Activated effector memory CD4-positive, alpha-beta T cell treated with anti-CD3 and anti-CD28 coated beads, Interleukin-2, amount 50 U/mL, for 16 hours (primary cell): Measurements from ENCODE around the gene SSU72.
A peak's percentile ranks its signal among the peaks of the same experiment; 100 is the strongest.
"Not testable (repeated sequence)": the region's sequence is repeated elsewhere in the genome, so short reads cannot be mapped to it uniquely, and the experiment has no call there.

Experiments
- DNase-seq: peaks from one replicate; pipeline ENCODE4 v3.0.0-alpha.2; 2020

Gene SSU72

DNA sequence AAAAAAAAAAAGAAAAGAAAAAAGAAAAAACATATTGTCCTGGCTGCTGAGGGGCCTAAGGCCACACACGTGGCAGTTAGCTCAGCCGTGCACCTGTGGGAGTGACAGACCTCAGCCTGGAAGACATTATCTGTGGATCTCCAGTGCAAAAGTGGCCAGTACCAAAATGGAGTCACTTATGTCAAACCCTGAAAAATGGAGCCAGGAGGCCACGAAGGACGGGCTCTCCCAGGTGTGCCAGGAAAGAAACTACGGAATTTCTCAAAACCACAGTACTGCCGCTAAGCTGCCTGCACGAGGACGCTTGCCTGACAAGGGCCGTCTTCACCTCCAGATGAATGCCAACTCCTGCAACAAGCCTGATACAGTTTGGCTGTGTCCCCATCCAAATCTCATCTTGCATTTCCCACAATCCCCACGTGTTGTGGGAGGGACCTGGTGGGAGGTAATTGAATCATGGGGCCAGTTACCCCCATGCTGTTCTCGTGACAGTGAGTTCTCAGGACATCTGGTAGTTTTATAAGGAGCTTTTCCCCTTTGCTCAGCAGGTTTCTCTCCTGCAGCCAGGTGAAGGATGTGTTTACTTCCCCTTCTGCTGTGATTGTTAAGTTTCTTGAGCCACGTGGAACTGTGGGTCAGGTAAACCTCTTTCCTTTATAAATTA is 35.3 kb upstream of the SSU72 start:
- DNase-seq: no peak

DNA sequence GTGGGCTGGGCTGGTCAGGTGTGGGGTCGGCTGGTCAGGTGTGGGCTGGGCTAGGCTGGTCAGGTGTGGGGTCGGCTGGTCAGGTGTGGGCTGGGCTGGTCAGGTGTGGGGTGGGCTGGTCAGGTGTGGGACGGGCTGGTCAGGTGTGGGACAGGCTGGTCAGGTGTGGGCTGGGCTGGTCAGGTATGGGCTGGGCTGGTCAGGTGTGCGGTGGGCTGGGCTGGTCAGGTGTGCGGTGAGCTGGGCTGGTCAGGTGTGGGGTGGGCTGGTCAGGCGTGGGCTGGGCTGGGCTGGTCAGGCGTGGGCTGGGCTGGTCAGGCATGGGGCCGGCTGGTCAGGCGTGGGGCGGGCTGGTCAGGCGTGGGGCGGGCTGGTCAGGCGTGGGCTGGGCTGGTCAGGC is 31.6 kb upstream of the SSU72 start:
- no peak for DNase-seq

DNA sequence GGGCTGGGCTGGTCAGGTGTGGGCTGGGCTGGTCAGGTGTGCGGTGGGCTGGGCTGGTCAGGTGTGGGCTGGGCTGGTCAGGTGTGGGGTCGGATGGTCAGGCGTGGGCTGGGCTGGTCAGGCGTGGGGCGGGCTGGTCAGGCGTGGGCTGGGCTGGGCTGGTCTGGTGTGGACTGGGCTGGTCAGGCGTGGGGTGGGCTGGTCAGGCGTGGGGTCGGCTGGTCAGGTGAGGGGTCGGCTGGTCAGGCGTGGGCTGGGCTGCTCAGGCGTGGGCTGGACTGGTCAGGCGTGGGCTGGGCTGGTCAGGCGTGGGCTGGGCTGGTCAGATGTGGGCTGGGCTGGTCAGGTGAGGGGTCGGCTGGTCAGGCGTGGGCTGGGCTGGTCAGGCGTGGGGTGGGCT is 31.1 kb upstream of the SSU72 start:
- DNase-seq: no peak

DNA sequence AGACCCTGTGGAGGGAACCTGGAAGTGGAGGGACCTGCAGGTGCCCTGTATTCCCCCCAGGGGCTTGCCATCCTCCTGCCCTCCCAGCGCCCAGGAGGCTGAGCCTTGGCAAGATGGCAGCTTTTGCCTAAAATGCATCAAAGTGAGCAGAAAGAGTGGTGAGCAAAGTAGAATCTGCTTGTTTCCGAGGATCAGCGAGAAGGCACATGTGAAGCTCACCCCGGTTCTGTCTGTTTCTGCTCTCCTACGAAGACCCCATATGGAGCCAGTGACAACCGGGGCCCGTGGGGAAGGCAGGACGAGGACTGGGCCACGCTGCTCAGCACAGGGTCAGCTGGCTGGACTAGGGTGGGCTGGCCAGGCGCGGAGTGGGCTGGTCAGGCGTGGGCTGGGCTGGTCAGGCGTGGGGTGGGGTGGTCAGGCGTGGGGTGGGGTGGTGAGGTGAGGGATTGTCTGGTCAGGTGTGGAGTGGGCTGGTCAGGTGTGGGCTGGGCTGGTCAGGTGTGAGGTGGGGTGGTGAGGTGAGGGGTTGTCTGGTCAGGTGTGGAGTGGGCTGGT is 30.4 kb upstream of the SSU72 start:
- no peak for DNase-seq

DNA sequence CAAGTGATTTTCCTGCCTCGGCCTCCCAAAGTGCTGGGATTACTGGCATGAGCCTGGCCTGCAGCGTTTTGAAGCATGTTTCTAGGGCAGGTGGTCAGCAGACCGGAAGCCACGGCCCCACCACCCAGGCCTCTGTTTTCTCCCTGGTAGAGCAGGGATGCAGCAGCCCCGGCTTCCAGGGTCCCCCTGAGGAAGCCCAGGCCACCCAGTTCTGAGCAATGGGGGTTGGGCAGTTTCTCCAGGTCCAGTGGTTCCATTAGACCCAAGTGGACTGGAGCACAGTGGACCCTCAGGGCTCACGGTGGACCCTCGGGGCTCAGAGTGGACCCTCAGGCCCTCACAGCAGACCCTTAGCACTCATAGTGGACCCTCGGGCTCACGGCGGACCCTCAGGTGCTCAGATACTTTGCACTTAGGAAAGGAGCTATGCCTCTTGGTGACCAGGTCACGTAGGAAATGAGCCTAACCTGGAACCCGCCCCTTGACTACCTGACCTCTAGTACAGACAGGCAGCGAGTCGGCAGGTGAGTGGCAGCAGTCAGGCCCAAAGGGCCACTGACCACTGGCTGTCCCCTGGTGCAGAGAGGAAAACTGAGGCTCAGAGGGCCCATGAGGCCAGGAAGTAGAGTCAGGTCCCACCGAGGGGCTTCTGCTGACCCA is 29.8 kb upstream of the SSU72 start:
- DNase-seq: no peak

DNA sequence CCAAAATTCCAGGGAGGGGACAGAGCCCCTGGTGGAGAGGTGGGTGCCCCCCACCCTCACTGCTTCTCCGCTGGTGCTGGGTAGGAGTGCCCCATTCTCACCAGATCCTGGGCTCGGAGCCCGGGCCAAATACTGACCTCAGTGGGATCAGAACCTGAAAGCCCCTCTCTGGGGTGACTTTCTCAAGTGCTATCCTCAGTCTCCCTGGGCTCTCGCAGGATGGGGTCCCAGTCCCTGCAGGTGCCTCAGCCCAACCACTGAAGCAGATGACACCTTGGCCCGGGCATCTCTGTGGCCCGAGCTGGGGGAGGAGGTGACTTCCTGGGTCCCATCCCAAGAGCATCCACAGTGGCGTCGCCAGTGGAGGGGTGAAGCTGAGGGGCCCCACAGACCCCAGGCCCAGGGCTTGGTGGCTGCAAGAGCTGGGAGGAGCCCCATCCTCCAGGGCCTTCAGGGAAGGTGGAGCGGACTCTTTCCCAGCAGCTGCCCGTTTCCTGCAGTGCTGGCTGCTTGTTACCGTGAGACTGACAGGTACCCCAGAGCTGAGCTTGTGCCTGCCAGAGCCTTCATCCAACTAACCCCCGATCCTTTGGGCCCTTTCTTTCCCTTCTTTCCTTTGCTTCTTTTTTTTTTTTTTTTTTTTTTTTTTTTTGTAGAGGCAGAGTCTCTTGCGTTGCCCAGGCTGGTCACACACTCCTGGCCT is 29.2 kb upstream of the SSU72 start:
- peak; percentile 63 for DNase-seq

DNA sequence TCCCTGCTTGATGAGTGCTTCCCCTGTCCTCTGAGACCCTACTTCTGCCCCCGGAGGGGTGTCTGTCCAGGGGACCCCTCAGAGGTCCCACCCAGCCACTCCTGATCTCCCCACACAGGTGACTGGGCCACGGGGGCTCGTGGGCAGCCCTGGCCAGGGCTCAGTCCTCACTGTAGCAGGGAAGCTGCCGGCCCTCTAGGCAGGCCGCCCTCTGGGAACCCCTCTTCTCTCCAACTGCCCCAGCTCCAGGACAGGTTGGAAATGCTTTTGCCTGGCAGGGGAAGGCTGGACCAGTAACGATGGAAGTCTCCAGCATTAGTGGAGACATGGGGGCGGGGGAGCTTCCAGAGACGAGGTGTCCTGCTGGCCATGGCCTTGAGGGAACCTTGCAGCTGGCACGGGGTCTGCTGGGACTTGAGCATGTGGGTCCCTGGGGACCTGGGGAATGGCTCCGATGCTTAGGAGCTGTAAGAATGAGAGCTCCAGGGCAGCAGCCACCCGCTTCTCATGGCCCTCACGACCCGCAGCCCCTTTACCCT is 28.4 kb upstream of the SSU72 start:
- no peak for DNase-seq

DNA sequence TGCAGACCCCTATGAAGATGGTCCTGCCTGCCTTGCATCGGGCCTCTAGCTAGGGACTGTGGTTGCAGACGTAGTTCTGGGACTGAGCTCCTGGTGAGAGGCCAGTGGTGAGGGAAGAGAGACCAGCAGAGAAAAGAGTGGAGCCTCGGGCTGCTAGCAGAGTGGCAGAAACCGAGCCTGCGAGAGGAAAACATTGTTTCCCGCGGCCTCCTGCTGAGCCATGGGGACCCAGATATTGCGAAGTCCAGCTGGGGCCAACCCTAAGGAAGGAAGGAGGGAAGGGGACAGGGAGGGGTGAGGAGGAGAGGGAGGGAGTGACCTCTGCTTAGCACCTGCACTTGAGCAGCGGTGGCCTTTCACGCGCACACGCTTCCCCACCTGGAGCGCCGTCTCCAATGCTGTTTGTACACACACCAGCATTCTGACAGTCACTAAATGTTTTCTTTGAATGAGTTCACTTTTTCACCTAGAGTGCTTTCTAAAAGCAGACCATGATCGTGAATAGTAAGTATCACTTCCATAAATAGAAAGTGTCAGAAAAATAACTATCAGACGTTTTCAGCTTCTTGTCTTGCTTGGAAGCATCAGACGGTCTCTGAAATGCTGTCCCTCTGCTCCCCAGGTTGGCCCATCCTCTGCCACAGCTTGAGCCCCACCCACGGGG is 27.8 kb upstream of the SSU72 start:
- DNase-seq: no peak

DNA sequence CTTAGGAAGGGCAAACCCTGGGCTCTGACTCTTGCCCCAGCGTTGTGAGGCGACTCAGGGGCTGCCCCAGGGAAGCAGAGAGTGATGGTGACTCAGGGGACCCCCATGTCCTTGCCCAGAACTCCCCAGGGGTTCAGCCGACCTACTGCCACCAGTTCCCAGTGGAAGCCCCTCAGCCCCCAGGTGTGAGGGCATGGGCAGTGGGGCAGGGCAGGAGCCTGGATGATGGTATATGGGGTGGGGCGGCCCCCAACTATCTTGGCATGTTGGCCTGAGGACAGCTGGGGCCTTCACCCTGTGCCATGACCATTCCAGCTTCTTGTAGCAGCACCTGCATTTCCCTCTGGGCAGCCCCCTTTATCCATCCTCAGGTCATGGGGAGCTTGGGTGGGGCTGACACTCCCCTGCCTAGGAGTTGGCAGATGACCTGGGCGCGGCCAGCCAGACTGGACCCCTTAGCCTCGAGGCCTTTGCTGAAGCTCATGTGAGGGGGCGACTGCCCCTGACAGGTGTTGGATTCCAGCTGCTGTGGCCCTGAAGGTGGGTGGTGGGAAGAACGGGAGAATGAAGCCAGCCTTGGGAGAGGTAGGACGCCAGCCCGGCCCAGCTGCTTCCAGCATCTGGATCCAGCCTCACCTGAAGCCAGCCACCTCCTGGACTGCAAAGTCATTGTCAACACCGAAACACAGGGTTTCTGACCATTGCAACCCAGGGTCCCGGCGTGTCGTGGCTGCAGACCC is 27.1 kb upstream of the SSU72 start:
- DNase-seq: no peak

DNA sequence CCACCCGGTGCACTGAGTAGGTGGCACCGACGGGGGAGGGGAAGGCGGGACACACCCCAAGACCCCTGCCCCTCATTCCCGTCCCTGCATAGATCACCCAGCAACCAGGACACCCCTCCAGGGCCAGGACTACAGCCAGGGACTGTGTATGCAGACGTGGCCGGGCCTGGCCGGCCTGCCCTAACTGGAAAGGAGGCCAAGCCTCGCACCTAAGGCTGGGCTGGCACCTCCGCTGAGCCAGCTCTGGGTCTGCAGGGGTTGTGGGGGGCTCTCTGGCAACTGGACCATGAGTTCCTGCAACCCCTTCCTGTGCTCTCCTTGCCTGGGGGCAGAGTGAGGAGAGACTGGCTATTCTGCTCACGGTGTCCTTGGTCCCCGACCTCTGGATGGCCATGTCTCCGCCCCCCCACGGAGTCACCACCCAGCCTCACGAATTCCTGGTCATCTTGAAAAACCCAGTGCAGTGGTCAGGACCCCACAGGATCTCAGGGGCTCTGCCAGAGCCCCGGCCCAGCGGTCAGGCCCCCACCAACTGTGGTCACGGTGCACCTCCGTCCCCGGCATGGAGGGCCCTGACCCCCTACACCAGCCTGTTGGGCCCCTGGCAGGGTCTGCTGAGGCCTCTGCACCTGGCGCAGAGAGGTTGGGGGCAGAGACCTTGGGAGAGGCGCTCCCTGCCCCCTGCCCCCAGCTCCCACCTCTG is 26.3 kb upstream of the SSU72 start:
- no peak for DNase-seq

DNA sequence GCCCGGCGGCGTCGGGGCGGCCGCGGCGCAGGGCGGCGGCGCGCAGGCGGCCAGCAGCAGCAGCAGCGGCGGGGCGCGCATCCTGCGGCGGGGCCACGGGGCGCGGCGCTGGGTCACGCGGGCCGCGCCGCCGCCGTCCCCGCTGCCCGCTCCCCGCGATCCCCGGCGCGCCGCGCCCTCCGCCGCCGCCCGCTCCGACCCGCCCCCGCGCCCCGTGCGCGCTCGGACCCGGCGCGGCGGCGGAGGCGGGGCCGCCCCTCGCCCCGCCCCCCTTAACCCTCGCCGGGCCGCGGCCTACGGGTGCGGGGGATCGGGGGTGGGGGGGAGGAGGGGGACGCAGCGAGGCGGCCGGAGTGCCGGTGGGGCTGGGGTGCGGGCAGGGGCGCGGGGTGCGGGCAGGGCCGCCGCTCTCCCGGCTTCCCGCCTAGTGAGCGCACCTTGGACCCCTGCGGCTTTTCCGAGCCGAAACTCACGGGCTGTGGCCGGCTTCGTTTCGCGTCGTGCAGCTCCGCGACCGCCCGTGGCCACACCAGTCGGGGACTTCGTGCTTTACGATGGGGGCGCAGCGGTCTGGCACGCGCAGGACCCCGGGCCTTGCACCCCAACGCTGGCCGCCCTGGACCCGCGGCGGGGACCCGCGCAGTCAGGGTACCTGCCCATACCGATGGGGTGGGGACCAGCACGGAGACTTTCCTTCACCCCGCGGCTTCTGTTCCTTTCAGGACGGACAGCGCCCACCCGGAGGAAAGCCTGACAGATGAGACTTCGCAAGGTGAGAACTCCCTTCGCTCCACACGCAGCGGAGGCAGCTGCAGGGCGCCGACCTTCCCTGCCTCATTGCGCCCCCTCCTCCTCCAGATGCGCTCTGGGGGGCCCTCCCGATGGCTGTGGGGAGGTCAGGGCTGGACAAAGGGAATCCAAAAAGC is 25.5 kb upstream of the SSU72 start, which contains the start of gene FNDC10:
Gene FNDC10, minus strand, starts transcription at position 201 of the 926 bp plus-strand sequence. Its CDS starts 120 bp downstream, at position 81.
- peak; percentile 61 for DNase-seq

DNA sequence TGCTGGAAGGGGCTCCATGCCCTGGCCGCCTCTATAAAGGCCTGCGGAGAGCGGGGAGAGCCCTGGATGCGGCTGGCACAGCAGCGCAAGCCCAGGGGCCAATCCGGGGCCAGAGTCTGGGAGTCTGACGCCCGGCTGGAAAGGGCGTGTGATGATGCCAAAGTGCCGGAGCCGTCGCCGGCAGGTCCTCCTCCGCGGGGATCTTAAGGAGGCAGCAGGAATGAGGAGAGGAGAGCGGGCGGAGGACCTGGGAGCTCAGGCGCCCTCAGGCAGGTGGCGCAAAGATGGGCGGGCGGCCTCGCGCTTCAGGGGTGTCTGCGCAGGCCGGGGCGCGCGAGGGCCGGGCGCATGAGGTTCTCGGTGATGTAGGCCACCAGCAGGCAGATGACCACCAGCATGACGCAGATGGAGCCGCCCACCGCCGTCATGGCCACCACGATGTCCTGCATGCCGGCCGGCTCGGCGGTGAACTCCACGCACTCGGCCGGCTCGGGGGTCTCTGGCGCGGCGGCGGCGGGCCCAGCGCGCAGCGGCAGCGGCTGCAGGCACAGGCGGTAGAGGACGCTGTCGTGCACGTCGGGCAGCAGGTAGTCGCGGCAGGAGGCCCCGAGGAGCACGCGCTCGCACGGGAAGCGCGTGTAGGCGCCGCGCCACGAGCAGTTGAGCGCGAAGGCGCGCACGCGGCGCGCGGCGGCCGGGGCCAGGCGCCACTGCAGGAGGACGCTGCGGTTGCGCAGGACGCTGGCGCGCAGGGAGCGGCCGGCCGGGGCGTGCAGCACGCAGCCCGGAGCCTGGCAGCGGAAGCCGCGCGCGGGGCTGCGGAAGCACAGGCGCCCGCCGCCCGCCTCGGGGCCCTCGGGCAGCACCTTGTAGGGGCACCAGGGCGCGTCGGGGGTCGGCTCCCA is 24.6 kb upstream of the SSU72 start:
- peak; percentile 71 for DNase-seq

DNA sequence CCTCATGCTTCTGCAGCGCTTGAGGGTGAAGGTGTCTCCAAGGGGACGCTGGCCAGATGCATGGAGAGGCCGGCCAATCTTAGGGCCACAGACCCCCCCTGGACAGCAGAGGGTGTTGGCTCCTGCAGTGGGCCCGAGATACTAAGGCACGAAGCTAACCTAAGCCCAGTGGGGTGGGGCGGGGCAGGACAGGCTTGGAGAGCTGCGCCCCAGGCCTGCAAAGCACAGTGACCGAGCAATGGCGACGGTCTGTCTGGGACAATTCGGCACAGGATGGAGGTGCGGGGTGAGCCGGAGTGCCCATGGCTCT is 24.0 kb upstream of the SSU72 start:
- no peak for DNase-seq

DNA sequence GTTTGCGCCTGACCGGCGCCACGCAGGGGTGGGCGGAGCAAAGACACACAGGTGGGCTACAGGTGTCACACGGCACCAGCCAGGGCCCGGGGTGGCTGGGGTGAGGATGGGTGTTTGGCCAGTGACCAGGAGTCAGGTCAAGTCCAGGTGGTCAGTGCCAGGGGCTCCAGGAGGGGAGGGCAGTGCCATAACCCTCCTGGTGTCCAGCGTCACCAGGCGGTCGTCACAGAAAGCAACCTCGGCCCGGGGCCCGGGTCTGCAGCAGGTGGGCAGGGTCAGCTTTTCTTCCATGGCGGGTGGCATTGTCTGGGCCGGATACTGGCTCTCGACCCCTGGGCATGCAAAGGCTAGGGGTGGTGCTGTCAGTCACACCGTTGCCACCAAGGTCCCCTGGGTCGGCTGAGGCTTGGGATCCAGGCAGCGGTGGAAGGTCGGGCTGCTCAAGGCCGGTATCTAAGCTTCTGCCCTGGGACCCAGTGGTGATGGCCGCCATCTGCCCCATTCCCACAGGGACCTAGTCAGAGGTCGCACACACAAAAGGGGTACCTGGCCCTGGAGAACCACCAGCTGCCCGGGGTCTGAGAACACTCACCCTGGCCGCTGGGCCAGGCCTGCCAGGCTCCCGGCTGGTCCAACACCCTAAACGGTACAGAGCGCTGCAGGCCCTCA is 23.5 kb upstream of the SSU72 start:
- DNase-seq: no peak

DNA sequence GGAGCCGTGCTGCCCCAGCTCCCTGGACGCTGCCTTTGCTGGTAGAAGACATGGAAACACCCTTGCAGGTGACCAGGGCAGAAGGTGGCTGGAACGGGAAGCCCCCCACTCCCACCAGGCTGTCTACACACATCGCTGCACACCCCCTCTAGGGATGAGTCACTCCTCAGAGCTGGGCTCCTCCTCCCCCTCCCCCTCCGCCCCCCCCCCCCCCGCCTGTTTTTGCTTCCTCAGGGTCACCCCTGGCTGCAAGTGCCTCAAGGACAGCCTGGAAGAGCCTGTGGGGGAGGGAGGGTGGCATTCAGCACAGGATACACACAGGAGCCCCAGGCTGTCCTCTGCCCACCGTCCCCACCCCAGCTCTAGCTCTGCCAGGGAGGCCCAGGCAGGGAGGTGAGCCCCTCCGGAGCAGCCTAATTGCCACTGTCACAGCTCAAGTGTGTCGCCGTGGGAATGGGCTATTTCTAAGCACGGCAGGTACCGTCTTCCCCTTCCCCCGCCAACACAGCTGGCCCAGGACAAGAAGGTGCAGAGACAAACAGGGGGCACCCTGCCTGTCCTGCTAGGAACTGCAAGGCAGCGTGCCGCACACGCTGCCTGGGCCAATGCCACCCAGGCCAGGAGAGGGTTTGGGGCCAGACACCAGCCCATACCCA is 22.7 kb upstream of the SSU72 start:
- DNase-seq: peak; percentile 63

DNA sequence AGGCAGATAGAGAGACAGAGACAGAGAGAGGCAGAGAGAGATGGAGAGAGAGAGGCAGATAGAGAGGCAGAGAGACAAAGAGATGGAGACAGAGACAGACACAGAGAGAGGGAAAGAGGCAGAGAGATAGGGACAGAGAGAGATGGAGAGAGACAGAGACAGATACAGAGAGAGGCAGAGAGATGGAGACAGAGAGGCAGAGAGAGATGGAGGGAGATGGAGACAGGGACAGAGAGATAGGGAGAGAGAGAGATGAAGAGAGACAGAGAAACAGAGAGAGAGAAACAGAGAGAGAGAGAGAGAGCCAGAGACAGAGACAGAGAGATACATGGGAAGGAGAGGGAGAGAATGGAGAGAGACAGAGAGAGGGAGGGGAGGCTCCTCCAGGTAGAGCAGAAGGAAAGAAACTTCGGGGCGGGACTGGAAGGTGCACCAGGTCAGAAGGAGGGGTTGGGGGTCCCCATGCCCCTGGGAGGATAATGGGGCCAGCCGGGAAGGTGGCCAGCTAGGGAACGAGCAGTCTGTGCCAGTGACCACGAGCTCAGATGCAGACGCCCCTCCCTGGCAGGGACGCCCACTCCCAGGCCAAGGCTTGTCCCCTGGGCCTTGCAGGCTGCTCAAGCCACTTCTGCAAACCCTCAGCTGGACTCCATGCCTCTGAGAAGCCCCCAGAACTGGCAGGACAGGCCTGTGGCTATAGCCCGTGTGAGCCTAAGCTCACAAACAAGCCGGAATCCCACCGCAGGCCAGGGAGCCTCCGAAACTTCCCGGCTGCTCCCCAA is 22.0 kb upstream of the SSU72 start:
- DNase-seq: no peak

DNA sequence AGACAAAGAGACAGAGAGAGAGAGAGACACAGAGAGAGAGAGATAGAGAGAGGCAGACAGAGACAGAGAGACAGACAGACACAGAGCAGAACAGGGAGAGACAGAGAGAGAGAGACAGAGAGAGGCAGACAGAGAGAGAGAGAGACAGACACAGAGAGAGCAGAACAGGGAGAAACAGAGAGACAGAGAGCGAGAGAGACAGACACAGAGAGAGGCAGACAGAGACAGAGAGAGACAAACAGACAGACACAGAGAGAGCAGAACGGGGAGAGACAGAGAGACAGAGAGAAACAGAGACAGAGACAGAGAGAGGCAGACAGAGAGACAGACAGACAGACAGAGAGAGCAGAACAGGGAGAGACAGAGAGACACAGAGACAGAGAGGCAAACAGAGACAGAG is 20.7 kb upstream of the SSU72 start:
- DNase-seq: not testable (repeated sequence)
